GM19351 (cell line): ENCODE results near the gene APOL4.
"Not testable (repeated sequence)": the region's sequence is repeated elsewhere in the genome, so short reads cannot be mapped to it uniquely, and the experiment has no call there.

ENCODE experiments used
- ATAC-seq: cut with Tn5 transposase; IDR thresholded peaks from one replicate; pipeline ENCODE4 v1.9.1; 2021; ENCODE audit warnings: mild to moderate bottlenecking, moderate library complexity; ENCODE audit not compliant: unreplicated experiment

Gene APOL4, protein sequence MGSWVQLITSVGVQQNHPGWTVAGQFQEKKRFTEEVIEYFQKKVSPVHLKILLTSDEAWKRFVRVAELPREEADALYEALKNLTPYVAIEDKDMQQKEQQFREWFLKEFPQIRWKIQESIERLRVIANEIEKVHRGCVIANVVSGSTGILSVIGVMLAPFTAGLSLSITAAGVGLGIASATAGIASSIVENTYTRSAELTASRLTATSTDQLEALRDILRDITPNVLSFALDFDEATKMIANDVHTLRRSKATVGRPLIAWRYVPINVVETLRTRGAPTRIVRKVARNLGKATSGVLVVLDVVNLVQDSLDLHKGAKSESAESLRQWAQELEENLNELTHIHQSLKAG

DNA sequence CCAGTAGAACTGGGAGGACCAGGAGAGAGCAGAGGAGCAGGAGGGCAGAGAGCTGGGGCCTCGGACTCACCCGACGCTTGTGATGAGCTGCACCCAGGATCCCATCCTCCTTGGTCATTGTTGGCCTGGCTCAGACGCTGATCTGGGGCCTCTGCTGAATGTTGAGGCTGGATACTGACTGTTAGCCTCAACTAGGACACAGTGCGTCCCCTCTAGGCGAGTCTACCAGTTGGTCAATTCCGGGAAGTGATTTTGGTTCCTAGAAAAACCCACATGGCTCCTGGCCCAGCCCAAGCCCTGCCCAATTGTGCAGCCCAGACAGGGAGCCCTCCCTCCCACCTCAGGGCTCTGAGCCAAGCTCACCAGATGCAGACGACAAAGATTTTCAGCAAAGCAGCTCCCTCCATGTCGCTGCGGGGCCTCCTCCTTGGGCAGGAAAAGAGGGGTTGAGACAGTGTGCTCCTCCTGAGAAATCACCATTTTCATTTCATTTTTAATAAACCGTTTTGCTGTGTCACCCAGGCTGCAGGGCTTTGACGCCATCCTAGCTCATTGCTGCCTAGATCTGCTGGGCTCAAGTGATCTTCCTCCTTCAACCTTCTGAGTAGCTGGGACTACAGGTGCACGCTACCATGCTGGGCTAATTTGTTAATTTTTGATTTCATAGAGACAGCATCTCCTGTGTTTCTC is at the start of gene APOL4:
APOL4 (minus strand) TSS at position 180 of the 690 bp plus-strand sequence; CDS start at position 105, 75 bp downstream.
- no peak for ATAC-seq

DNA sequence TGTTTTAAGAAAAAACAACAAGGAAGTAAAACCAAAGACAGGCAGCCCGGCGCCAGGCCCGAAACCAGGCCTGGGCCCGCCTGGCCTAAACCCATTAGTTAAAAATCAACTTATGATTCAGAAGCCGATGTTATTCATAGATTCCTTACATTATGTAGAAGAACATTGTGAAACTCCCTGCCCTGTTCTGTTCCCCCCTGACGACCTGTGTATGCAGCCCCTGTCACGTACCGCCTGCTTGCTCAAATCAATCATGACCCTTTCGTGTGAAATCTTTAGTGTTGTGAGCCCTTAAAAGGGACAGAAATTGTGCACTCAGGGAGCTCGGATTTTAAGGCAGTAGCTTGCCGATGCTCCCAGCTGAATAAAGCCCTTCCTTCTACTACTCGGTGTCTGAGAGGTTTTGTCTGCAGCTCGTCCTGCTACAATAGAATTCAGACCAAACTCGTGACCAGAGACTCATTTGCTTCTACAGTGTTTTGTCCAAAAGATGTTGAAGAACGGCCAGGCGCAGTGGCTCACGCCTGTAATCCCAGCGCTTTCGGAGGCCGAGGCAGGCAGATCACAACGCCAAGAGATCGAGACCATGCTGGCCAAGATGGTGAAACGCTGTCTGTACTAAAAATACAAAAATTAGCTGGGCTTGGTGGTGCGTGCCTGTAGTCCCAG is 48.8 kb upstream of the APOL4 start:
- not testable (repeated sequence) for ATAC-seq

DNA sequence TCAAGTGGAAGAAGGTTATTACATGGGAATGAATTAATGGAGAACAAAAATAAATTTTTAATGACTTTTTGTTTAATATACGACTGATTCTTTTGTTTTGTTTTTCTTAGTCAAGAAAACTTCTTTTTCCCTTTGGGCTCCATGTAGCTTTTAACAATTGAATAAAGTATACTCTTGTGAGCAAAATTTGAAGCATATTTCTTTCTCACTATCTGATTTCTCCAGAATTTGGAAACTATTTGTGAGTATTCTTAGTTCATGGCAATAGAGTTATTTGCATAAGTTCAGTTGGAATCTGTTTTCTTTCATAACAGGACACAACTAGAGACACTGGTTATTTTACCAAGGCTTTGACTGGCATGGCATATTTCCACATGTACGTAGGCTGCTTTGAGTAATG is 47.6 kb upstream of the APOL4 start:
- ATAC-seq, result no peak

DNA sequence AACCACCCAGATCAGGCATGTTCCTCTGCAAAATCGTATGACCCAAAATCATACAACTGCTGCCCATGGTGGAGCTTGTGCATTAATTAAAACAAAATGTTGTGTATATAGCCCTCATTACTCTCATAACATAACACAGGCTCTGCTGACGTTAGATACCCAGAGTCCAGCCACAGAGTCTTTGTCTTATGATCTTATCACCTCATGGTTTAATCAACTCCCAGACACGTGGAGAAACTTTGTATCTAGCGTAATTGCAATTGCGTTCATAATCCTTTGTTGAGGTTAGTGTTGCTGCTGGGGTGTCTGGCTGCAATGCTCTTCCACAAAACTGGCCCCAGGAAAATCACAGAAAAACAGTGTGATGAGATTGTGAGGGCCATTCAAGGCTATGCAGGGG is 46.3 kb upstream of the APOL4 start:
- ATAC-seq, result no peak

DNA sequence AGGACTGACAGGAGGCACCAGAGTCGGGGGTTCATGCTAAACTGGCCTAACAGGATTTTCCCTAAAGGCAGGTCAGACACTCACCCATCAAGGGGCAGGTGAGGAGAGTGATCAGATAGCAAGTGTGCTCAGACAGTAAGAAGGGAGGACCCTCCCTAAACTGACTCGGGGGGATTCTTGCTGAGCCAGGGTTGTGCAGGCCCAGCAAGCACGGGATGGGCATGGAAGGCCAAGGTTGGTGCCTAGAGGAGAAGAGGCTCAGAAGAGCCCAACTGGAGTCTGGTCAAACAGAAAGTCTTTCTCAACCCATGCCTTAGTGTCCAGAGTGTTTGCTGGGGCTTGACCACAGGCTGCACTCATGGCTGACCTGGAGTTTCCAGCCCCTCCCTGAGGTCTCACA is 45.1 kb upstream of the APOL4 start:
- ATAC-seq, result no peak

DNA sequence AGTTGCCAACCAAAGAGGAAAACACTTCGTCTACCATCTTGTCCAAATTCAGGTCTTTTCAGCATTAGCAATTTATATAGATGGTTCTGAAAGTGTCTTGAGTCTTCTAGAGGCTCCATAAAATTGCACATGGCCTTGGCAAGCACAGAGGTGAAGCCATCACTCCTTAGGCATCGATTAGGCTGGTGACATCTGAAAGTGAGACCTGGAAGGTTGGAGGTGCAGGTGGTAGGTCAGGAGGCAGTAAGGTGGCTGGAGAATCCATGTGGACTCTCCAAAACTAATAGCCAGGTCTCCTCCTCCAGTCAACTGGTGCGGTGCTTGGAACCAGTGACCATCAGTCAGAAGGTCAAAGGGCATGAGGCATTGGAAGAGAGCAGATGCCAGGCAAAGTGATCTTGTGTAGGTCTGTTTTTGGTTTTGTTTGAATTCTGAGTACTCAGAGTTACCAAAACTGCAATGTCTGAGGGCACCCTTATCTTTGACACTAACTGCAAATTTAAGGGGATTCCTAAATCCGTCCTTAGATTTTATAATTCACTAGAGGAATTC is 44.3 kb upstream of the APOL4 start:
- ATAC-seq, result no peak

DNA sequence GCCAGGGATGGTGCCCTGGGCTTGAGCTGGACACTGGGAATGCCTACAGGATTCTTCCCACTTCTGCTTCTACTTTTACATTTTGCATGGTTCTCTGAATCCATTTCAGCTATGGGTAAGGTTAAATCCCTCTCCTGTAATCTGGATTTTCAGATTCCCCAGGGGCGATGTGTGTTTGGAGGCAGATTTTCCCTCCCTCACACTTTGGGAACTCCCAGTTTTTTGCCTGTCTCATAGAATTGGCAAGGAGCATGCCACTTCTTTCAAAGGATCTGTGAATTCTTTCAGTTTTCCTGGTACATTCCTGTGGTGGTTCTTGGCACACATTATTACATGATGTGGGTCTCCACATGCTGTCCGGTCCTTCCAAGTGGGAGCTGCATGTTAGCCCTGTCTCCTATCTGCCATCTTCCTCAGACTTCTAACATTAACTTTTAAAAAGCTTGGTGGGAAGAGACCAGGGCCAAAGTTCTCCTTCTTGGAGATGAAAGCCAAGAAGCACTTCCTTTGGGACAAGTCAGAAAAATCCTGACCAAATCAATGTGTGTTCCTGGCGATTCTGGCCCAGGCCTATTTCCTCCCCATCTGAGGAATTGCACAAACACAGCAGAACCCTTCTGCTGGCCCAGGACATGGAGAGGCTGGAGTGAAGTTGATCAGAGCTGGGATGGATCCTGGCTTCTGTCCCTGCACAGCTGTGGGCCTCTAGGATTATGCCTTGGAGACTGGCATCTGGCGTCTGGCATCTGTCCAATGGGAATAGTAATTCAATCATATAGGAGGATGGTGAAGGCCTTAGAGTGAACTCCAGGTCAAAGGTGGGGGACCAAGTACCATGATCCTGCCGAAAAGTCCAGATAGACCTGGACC is 43.1 kb upstream of the APOL4 start:
- no peak for ATAC-seq

DNA sequence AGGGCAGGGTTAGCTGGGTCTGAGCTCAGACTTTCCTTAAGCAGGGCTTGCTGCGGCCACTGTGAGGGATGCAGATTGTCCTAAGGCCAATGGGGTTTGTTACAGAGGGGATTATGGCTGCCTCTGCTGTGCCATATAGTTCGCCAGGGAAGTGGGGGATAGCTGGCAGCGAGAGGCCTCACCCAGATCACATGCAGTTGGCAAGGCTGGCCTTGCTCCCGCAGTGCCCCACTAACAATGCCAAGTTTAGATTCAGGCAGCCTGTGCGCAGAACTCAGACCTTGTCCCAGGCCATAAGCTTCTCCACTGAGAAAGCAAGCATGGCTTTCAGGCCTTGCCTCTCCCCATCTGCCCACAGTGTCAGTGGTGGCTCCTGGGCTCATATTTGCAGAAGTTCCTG is 42.4 kb upstream of the APOL4 start:
- ATAC-seq, result no peak

DNA sequence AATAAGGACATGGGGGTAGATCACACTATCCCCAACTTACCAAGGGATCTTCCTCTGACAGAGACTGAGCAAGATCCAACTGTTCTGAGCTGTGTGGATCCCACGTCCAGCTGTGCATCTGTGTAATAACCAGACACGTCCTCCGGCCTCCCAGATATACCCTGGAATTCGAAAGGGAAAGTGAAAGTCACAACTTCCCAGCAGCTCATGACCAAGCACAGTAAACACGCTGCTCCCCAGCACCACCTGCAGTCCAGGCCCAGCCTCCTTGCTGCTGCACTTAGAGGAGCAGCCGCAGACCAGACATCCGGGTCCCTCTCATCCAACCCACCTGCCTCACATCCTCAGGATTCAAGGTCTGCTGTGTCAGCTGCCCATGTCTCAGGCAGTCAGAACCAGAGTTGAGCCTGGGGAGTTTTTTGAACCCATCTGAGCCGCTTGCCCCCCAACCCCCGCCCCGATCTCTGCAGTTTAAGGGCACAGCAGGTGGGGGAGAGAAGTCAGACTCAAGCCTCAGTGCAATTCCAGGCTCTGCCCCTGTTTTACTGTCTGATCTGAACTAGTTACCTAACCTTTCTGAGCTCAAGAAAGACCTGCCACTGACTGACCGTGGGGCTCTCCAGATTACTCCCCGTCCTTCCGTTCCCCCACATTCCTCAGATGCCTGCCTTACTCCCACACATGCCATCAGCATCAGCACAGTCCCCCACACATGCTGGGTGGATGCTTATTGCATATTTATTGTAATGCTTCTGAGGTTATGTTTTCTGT is 38.0 kb upstream of the APOL4 start, which contains the start of gene APOL2:
APOL2 (minus strand) TSS at position 127 of the 771 bp plus-strand sequence. CDS start 6,365 bp downstream, outside the sequence.
- ATAC-seq, result peak; percentile 86

DNA sequence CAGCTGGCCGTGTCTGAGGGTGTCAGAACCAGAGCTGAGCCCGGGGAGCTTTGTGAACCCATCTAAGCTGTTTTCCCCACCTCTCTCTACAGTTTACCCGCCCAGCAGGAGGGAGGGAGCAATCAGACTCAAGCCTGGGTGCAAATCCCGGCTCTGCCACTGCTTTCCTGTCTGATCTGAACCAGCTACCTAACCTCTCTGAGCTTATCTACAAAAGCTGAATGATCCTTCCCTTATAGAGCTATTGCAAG is 37.5 kb upstream of the APOL4 start:
- no peak for ATAC-seq

DNA sequence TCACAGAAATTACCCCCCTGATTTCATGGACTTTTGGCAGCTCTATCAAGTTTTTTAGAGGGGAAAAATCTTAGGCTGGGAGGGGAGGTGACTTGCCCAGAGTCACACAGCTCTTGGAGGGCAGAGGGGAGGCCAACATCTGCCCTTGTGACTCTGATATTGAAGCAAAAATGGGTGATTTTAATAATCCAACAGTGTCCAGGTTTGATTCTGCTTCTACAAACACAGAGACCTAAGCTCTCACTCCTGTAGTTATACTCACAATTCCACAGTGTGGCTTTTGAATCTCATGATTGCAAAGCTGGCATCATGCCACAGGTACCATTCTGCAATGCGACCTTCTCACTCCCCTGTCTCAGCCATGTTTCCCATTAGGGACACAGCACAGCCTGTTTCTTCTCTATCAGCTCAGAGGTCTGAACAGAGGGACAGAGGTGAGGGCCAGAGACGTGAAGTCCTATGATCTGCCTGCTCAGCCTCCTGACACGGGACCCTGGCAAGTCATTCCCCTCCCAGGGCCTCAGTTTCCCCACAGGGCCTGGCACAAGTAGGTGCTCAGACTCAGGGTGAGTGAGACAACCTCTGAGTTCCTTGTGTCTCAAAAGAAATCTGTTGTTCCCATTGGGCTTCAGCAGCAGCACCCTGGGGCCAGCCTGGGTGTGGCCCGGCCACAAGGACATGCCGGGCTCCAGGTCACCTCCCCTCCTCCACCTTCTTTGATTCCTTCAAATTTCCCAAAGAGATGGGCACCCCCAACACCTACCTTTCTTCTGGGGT is 37.0 kb upstream of the APOL4 start:
- ATAC-seq, result no peak

DNA sequence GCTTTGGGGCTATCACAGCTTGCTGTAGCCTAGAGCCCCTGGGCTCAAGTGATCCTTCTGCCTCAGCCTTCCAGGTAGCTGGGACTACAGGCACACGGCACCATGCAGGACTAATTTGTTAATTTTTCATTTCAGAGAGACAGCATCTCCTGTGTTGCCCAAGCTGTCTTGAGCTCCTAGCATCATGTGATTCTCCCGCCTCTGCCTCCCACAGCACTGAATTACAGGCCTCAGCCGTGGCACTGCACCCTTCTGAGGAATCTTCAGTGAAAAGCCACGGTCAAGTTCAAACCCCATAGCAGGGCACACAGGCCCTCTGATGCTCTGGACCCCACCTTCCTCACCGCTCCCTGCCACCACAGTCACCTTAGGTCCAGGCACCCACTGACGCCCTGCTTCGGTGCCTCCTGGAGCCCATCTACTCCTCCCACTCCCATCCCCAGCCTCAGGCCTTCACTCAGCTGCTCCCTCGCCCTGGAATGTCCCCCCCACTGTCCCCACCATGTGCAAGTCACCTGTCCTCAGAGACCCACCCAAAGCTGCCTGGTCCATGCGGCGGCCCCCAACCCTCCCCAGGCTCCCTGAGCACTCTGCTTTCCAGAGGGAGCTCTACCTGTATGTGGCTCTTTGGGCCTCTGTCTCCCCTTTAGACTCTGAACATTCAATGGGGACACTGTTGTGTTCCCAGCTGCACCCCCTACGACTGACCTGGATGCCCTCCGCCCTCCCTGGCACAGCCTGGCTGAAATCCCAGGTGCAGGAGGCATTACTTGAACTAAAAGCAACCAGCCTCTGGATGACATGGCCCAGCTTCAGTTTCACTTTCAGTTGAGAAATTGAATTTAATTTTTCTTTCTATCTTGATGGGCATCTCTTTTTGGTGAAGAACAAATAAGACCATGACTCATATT is 36.1 kb upstream of the APOL4 start:
- no peak for ATAC-seq

DNA sequence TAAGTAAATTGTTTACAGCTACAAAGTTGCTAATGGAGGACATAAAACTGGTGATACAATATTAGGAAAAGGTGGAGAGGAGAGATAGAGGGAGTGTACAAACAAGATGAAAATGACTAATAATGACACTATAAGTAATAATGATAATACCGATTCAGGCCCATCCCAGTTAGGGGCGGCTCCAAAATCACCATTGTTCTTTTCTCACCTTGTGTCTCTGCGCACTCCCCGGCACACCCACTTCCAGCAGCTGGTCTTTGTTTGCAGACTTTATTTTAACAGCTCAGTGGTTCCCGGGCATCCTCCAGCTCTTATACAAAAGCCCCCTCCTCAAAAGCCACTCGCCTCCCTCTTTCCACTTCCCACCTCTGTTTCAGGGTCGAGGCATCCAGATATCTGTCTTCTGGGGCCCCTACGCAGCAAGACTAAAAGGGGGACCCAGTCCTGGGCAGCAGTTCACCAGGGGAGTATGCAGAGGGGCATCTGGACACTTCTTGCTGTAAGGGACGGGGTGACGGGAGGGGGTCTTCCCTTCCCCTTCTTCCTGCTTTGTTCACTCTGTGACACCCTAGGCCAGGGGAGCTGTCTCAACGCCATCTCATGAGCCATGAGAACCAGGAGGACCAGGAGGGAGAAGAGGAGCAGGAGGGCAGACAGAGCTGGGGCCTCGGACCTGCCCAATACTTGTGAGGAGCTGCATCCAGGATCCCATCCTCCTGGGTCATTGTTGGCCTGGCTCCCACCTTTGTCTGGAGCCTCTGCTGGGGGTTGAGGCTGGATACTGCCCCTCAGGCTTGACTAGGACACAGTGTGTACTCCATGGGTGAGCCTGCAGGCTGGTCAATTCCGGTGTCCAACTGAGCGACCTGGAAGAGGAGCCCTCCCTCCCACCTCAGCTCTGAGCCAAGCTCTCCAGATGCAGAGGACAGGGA is 35.0 kb upstream of the APOL4 start:
- ATAC-seq, result no peak

DNA sequence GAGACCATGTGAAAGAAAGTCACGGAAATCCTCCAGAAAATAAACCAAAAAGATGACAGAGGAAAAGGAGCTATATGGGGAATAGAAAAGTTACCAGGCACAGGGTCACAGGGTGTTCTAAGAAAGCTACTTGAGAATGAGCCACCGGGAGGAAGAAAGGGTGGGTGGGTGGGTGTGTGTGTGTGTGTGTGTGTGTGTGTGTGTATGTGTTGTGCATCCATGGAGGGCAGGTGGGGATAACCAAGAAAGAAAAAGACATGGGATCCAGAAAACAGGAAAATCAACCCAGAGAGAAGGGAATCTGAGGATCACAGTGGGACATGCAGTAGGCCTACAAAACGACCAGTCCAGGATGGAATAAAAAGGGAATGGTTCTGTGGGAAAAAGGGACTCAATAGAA is 34.0 kb upstream of the APOL4 start:
- ATAC-seq, result no peak

DNA sequence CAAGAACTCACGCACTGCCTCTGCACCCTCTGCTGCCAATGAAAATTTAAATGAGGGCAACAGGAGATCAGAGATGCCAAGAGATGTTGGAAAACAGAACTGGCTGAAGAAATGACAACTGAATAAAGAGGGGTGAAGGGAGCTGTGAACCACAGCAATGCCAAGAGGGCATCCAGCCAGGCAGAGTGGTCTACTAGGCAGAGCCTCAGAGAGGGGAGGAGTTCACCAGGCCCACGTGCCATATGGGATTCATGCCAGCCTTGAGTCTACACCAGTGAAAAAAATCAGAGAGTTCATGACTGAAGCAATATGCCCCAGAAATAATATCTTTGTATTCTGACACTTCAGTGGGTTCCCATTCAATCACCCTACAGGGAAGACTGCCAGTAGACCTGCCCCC is 33.3 kb upstream of the APOL4 start:
- ATAC-seq, result no peak

DNA sequence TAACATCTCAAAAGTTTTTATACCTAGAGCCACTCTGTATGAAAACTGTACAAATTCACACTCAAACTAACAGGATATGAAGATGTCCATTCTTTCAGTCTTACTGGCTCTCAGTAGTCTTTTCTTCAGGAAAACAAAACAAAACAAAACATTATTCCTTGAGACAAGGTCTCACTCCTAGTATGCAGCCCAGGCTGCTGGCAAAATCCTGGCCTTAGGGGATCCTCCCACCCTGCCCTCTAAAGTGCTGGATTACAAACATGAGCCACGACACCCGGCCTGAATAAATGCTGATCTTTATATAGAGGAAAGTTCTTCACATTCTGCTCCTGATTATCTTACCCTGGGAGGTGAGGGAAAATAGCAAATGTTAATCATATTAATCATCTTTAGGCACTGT is 32.6 kb upstream of the APOL4 start:
- no peak for ATAC-seq

DNA sequence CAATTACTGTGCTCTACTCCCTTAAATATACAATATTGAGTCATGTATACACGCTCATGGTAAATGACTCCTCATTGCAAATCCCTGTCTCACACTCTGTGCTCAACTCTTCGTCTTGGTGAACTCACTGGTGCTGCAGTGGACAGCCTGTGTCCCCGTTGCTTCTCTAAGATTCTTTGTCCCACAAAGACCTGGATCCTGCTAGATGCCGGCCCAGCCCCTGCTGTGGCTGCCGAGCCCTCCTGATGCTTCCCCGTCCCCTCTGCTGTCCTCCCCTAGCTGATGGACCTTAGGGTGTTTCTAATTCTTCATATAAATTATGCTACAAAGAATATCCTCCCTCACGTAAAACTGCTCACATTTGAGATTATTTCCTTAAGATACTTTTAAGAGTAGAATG is 32.2 kb upstream of the APOL4 start:
- ATAC-seq, result no peak
